A549 (cell line): Measurements from ENCODE around the gene GMDS.

ENCODE experiments used
- EP300 ChIP-seq, 2 experiments: fragments of >200 bp; sonication (Bioruptor Twin); formaldehyde crosslinking; IDR thresholded peaks; 2 replicates in 1 of 2; 3 replicates in 1 of 2; pipeline ENCODE4 v1.6.1; 2016 to 2017
- ESRRA ChIP-seq: fragments of 150-350 bp; IDR thresholded peaks from 2 replicates; pipeline ENCODE4 v1.6.1; 2014; ENCODE audit warnings: mild to moderate bottlenecking, low read length, borderline replicate concordance
- MAZ ChIP-seq: fragments of 150-350 bp; IDR thresholded peaks from 2 replicates; pipeline ENCODE4 v1.6.1; 2014; ENCODE audit warnings: antibody characterized with exemption, low read depth, low read length, borderline replicate concordance
- MYC ChIP-seq: IDR thresholded peaks from 2 replicates; pipeline ENCODE4 v1.6.1; 2012; ENCODE audit warnings: mild to moderate bottlenecking, inconsistent platforms, low read length, improper control_type of control experiment, borderline replicate concordance
- NR3C1 ChIP-seq: fragments of >200 bp; sonication (Bioruptor Twin); formaldehyde crosslinking; IDR thresholded peaks from 3 replicates; pipeline ENCODE4 v1.6.1; 2017
- POLR2A ChIP-seq: IDR thresholded peaks from 2 replicates; pipeline ENCODE4 v1.6.1; 2012; ENCODE audit warnings: mild to moderate bottlenecking, low read length
- RAD21 ChIP-seq, 2 experiments: fragments of >200 bp in 1 of 2; sonication (Bioruptor Twin) in 1 of 2; formaldehyde crosslinking in 1 of 2; IDR thresholded peaks in 1 of 2; conservative IDR thresholded peaks in 1 of 2; 2 replicates in 1 of 2; 3 replicates in 1 of 2; pipeline ENCODE4 v1.6.1; 2012 to 2018; ENCODE audit warnings: inconsistent platforms in 1 of 2
- ZSCAN20 ChIP-seq: fragments of 250-450 bp; sonication (Bioruptor Pico); IDR thresholded peaks from 2 replicates; pipeline ENCODE4 v1.8.0; 2022; ENCODE audit warnings: mild to moderate bottlenecking, moderate library complexity
- TF ChIP-seq, protein P1 (sequence below): fragments of >200 bp; sonication (Bioruptor Twin); formaldehyde crosslinking; IDR thresholded peaks from 3 replicates; pipeline ENCODE4 v1.5.1; 2016
- TF ChIP-seq, protein P2 (sequence below): IDR thresholded peaks from 2 replicates; pipeline ENCODE4 v1.6.1; 2012
- TF ChIP-seq, protein P3 (sequence below): fragments of 200-600 bp; sonication (generic); IDR thresholded peaks from 2 replicates; pipeline ENCODE4 v1.6.1; 2016; ENCODE audit warnings: antibody characterized with exemption, mild to moderate bottlenecking, moderate library complexity

DNA sequence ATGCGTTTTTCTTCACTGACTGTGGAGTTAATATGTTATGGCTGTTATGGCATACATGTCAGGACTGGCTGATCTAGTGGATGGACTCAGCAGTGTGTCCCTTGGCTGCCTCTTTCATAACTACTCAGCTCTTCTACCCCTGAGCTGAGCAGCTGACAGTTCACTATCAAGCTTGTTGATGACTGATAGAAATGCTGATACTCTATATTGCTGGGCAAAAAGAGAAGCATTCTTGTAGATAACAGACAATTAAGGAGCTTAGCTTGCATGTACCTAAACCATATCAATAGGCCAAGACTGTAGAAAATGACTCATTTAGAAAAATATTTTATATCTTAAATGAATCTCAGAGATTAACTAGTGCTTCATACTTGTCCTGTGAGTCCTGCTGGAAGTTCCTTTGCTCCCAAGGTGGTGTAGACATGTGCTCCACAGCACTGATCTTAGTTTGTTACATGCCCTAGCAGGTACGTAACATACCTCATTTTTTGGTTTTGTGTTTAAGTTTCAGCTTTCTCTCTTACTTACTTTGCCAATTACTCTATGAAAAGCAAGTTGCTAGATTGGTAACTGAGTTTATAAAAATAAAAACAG, 236.9 kb downstream of the GMDS start:
- TF ChIP-seq EP300 (IDR thresholded peaks at IDR 0.05) (no peak), MYC (no peak), RAD21 (conservative IDR thresholded peaks at IDR 0.05 in 1 of 2, IDR thresholded peaks at IDR 0.05 in 1 of 2) (no peak), MAZ (no peak), NR3C1 (no peak), POLR2A (no peak), ESRRA (no peak), ZSCAN20 (CRISPR knock-in tag) (no peak)
- TF ChIP-seq, protein P1, sequence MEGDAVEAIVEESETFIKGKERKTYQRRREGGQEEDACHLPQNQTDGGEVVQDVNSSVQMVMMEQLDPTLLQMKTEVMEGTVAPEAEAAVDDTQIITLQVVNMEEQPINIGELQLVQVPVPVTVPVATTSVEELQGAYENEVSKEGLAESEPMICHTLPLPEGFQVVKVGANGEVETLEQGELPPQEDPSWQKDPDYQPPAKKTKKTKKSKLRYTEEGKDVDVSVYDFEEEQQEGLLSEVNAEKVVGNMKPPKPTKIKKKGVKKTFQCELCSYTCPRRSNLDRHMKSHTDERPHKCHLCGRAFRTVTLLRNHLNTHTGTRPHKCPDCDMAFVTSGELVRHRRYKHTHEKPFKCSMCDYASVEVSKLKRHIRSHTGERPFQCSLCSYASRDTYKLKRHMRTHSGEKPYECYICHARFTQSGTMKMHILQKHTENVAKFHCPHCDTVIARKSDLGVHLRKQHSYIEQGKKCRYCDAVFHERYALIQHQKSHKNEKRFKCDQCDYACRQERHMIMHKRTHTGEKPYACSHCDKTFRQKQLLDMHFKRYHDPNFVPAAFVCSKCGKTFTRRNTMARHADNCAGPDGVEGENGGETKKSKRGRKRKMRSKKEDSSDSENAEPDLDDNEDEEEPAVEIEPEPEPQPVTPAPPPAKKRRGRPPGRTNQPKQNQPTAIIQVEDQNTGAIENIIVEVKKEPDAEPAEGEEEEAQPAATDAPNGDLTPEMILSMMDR, result no peak
- TF ChIP-seq, protein P2, sequence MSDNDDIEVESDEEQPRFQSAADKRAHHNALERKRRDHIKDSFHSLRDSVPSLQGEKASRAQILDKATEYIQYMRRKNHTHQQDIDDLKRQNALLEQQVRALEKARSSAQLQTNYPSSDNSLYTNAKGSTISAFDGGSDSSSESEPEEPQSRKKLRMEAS, result no peak
- TF ChIP-seq, protein P3, sequence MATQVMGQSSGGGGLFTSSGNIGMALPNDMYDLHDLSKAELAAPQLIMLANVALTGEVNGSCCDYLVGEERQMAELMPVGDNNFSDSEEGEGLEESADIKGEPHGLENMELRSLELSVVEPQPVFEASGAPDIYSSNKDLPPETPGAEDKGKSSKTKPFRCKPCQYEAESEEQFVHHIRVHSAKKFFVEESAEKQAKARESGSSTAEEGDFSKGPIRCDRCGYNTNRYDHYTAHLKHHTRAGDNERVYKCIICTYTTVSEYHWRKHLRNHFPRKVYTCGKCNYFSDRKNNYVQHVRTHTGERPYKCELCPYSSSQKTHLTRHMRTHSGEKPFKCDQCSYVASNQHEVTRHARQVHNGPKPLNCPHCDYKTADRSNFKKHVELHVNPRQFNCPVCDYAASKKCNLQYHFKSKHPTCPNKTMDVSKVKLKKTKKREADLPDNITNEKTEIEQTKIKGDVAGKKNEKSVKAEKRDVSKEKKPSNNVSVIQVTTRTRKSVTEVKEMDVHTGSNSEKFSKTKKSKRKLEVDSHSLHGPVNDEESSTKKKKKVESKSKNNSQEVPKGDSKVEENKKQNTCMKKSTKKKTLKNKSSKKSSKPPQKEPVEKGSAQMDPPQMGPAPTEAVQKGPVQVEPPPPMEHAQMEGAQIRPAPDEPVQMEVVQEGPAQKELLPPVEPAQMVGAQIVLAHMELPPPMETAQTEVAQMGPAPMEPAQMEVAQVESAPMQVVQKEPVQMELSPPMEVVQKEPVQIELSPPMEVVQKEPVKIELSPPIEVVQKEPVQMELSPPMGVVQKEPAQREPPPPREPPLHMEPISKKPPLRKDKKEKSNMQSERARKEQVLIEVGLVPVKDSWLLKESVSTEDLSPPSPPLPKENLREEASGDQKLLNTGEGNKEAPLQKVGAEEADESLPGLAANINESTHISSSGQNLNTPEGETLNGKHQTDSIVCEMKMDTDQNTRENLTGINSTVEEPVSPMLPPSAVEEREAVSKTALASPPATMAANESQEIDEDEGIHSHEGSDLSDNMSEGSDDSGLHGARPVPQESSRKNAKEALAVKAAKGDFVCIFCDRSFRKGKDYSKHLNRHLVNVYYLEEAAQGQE, result no peak
